Effector CD4-positive, alpha-beta T cell (primary cell): ENCODE data around the gene AP3S2.

ENCODE experiments used
- DNase-seq: peaks from one replicate; pipeline ENCODE4 v3.0.0-alpha.2; 2020

The AP3S2 gene

DNA sequence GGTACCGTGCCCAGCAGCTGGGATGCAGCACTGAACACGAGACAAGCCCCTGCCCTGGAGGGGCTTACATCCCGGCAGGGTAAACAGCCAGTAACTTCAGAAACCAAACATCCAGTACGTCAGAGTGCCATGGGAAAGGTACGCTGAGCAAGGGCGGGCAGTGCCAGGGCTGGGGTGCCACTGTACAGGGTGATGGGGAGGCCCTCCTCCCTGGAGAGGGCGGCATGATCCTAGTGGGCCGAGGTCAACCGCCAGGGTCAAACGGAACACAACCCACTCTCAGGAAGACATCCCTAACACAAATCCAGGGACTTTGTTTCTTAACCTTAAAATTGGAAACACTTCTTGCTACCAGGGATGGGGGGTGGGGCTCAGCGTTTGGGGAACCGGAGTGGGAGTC is 63.2 kb downstream of the AP3S2 start:
- no peak for DNase-seq

GRCh38 chr15:89829616-89830440 is 64.0 kb downstream of the AP3S2 start:
- no peak for DNase-seq

- no peak for DNase-seq
Observed at GRCh38 chr15:89829161-89829560, 64.6 kb downstream of the AP3S2 start.

DNA sequence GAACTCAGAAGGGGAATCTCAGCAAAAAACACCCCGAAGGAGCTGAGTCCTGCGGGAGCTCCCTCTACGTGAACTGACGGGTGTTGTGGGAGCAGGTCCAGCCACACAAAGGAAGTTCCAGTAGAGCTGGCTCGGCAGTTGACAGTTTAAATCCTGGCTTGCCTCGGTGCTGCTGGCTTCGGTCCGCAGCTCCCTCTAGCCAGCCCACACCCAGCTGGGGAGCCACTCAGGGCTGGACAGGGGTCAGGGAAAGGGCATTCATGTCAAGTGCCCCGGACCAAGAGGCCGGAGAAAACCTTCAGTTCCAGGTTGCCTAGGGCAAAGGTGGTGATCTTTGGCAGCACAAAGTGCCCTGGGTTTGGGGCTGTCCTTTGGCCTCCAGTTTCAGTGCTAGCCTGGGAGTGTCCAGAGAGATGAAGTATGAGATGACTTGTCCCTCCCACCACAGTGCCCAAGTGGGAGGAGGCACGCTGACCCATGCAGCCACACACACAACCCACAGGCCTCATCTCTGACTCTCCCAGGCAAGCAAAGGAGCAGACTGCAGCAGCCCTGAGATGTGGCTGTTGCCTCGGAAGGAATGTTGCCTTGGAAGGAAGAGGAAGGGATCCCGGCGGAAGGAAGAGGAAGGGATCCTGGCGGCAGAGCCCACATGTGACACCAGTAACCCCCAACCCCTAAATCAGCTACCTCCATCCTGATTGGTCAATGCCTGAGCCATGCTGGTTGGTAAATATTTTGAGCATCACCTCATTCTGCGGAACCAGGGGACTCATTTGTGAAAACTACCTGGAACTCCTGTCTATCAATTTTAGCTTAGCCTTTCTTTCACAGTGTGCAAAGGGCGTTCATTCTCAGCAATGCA is 65.3 kb downstream of the AP3S2 start:
- no peak for DNase-seq

DNA sequence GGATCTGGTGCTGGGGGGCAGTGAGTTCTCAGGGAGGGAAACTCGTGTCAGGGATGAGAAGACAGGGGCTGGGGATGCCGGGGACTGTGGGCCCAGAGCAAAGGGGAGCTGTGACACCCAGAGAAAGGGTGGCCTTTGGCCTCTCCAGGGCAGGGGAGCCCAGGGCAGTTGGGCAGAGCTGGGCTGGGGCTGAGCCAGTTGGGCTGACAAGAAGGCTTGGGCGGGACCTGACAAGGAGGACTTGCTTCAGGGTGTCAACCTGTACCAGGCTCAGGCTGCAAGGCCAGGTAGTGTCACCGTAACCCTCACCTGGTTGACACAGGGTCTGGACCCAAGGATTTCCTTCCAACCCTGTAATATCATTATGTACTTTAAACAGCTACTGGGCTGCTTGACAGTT is 66.0 kb downstream of the AP3S2 start:
- DNase-seq: no peak

DNA sequence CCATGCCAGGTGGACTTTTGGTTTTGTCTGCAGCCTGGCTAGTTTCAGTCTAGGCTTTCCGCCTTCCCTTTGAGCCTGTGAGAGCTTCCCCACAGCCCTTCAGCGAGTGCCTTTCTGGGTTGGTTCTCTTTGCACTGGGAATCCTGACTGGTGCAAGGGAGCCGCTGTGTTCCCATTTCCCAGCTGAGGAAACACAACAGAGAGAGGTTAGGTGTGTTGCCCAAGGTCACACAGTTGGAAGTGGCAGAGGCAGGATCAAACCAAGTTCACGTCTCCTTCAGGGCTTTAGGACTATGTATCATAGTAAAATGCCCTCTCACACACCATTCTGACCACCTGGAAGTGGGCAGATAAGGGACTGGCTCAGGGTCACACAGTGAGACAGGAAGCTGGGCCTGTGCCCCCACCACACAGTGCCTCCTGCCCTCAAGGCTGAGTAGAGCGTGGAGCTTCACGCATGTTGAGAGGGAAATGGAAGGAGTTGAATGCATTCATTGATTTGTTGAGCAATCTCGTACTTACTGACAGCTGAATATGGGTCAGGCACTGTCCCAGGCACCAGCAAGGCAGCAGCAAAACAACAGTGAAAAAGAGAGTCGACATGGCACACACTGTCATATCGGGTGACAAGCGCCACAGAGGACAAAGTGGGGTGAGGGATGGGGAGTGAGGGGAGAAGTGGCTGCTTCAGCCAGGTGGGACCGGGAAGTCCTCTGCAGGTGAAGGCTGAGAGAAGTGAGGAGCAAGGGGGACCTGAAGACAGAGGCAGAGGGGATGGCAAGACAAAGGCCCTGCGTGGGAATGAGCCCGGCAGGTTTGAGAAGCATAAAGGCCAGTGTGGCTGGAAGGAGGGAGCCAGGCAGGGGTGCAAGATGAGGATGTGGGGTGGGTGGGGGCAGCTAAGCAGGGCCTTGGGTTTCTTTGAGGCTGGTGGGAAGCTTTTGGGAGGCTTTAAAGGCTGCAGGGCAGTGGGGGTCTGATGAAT is 66.8 kb downstream of the AP3S2 start:
- no peak for DNase-seq

DNA sequence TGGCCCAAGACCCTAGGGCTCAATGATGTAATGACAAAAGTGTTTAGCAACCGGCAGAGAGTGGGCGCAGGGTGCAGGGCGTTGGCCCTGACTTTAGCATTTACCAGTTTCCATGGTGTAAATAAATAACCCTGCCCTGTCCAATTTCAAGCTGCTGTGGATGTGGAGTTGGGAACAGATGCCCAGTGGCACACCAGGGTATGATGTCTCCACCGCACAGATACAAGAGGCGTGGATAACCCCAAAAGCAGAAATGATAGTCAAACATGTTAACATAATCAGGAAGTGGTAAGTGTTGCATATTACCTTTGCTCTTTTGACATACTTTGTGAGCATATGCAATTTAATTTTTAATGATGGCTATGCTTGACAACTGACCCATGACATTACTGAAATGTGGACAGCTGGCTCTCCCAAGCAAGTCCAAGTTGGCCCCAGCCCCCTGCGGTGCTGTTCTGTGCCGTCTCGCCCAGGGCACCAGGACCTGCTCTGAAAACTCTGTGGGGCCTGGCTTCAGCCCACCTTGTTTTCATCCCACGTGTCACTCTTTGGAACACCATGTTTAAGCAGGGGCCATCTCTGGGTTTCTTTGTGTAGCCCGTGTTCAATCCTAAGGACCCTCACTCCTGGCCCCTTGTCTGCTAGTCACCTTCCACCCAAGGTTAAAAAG is 68.4 kb downstream of the AP3S2 start:
- DNase-seq: no peak

DNA sequence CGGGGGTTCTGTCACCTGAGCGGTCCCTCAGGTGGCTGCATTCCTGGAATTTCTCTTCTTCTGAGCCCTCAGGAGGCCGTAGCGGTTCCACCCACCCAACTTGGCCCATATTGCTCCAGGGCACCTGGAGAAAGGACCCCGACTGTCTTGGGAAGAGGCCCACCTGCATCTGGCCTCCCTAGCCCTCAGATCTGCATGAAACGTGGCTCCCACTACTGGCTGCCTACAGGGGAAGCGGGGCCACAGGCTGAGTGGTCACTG is 69.3 kb downstream of the AP3S2 start:
- no peak for DNase-seq

DNA sequence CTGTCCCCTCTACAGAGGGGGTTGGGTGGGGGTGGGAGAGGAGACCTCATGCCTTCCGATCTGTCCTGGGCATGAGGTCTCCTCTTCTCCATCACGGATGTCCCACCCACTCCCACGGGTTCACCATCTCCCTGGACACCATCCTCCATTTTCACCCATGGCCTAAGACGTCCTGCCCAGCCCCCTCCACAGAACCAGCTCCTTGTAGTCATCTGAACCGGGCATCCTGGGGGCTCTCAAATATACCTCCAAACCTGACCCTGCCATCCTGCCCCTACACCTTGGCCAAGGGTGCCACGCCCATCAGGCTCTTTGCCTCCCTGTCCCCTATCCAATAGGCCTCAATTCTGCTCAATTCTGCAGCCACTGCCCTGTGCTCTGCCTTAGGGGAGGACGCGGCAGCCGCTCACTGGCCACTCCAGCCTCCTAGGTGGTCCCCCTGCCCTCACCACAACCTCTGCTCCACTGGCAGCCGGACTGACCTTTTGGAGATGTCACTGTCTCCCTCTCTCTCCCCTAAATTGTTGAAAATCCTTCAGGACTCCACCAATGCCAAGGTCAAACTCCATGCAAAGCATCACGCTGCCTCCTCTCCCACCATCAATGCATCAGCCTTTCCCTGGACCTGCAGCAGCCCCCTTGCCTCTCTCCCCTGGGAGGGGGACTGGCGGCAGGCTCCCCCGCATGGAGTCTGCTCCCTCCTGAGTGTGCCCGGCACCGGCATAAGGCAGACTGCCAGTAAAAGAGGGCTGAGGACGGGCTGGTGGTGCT is 69.8 kb downstream of the AP3S2 start:
- no peak for DNase-seq

DNA sequence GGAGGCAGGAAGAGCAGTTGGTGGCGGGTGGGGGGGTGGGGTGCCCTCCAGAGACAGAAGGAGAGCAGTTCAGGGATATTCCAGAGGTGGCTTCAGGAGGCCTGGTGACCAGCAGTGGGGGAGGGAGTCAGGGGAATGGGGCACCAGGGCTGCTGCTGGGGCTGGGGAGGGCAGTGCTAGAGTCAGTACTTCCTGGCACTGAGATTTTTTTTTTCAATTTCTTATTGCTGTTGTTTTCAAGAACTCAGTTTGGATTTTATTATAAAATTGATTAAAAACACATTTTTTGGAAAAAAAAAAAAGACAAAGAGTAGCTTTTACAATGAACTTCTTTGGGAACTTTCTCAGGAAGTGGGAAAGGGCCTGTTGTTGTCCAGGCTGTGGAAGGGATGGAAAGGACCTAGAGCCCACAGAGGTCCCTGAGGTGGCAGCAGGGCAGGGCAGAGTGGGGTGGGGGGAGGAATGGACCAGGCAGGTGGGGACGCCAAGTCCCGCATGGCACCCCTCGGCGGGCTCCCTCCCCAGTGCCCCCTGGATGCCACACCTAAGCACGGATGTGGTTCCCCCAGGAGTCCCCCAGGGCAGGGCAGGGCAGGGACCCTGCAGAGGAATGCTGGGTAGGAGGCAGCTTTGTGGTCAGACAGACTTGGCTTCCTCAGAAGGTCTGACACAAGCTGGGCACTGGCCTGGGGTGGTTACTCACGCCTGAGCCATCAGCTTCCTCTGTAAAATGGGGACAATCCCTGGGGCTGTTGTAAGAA is 70.7 kb downstream of the AP3S2 start:
- no peak for DNase-seq

GRCh38 chr15:89822611-89822950 is 71.2 kb downstream of the AP3S2 start:
- no peak for DNase-seq

DNA sequence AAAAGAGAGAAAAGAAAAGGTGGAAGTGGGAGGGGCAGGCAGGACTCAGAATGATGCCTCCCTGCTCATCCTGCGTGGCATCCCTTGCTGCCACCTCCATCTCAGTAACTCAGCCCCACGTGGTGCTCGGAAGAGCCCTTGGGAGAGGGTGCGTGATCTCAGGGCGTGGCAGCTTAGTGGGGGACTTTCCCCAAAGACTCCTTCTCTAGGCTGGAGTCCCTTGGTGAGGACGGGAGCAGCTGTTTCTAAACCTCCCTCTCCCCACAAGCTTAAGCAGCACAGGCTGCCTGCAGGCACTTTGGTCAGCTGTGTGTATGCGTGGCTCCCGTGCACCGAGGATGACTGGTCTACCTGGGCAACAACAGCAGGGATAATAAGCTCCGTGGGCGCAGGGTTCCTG is 71.8 kb downstream of the AP3S2 start:
- no peak for DNase-seq

DNA sequence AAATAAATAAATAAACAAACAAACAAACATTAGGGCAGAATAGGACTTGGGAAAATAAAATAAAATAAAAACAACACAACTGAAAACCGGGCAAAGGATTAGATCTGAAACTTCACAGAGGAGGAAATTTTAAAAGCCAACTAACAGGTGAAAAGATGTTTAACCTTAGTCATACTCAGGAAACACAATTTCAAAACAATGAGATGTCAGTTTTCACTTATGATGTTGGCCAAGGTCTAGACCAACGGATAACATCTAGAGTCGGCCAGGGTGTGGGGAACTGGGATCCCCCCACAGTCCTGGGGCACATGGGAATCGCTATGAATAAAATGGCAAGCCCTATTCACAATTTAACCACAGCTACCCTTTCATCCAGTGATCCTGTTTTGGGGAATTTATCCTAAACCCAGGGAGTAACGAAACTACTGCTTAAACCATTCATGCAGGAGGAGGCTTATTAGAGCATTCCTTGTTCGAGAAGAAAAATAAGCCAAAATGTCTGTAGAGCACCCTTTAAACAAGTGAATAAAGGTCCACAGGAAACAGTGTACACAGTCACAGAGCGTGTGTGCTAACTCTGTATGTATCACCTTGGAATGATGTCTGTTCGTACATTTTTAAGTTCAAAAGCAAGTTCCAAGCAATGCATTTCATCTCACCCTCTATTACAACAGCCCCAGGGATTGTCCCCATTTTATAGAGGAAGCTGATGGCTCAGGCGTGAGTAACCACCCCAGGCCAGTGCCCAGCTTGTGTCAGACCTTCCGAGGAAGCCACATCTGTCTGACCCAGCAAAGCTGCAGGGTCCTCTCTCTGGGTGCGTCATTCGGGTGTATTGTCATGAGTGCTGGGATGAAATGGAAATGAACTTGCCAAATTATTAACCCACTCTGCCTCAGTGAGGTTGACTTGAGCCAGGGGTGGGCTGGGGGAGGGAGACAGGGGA is 72.9 kb downstream of the AP3S2 start:
- no peak for DNase-seq

DNA sequence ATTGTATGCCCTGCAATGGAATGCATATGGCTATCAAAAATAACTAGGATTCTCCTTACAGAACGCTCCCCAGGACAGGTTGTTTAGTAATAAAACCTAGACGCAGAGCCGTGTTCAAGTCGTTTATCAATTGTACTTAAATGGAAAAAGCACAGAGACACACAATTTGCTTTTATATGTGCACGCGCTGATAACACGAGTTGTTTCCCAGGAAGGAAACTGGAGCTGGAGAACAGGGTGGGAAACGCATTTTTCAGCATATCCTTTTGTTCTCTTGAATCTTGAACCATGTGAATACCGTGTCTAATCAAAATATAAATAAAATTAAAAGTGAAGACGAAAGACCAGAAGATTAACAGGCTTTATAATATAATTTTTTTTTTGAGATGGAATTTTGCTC is 75.5 kb downstream of the AP3S2 start:
- no peak for DNase-seq

DNA sequence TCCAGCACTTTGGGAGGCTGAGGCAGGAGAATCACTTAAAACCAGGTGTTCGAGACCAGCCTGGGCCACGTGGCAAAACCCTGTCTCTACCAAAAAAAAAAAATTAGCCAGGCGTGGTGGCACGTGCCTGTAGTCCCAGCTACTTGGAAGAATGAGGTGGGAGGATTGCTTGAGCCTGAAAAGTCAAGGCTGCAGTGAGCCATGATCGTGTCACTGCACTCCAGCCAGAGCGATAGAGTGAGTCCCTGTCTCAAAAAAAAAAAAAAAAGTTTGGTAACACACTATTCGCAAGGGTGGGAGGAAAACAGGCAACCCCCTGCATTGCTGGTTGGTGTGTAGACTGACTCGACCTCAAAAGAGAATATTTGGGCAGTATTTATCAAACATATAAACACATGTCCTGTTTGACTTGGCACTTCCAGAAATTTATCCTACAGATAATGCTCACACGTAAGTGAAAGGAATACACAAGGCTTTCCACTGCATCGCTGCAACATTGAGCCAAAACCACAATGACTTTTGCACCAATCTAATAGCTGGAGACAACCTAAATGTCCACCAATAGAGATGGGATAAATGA is 76.0 kb downstream of the AP3S2 start:
- no peak for DNase-seq

- DNase-seq: no peak
Observed at GRCh38 chr15:89815769-89816168, 78.0 kb downstream of the AP3S2 start.

DNA sequence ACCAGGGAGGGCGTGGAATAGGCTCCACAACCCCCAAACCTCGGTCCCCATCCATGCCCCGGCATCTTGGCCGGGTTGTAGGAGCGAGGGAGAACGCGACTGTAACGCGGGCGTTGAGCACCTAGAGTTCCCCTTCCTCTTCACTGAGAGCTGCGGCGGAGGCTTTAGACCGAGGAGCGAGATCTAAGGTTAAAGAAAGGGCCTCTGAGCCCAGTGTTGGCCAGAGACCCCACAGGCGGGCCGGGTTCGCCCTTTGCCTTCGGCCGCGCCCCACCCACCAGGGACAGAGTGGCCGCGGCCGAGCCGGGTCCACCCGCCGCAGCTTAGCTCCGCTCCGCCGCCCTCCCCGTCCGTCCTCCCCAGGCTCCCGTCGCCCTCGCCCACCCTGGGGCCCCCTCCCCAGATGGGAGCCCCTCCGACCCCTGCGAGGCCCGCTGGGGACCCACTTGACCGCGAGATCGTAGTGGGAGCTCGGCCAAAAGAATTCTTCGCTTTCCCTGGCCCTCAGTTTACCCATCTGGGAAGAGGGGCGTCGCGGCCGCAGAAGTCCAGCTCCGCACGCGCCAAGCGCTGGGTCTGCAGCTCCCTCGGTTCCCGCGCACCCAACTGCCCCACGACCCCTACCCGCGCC is 79.6 kb downstream of the AP3S2 start:
- DNase-seq: no peak

DNA sequence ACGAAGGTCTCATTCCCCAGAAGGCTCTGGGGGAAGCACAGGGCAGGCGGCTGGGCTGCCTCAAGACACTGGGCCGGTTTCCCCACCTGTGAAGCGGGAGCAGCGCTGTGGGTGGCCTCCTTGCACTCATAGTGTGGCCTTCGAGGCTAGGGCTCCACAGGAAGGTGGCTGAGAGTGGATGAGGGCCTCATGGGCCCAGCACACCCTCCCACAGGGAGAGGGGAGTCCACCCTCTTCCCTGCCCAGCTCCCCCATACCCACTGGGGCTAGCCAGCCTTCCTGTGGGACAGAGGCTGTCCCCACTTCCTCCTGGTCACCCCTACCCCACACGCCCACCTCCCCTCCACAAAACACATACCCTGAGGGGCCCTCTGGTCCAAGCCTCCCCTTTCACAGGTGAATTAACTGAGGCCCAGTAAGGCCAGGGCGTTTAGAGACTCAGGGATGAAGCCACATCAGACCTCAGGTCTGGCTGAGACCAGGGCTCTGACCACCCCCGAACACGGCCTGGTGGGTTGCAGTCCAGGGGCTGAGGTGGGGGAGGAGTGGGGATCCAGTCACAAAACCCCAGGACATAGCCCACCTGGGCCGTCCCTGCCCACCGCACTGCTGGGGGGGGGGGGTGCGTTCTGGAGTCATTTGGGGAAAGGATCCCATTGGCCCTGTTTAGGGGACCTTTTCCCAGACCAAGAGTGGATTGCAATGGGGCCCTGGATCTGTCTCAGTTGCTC is 80.2 kb downstream of the AP3S2 start:
- no peak for DNase-seq
